SKM-1 treated with dmso at 0.1 percent for 144 hours (cell line): Measurements from ENCODE around the gene ADARB2.
A peak's percentile ranks its signal among the peaks of the same experiment; 100 is the strongest.
"Not testable (repeated sequence)": the region's sequence is repeated elsewhere in the genome, so short reads cannot be mapped to it uniquely, and the experiment has no call there.

Experiments
- DNase-seq: peaks from one replicate; lab custom pipeline; 2025; ENCODE audit not compliant: unreplicated experiment; lab: John Stamatoyannopoulos, UW

The ADARB2 gene

DNA sequence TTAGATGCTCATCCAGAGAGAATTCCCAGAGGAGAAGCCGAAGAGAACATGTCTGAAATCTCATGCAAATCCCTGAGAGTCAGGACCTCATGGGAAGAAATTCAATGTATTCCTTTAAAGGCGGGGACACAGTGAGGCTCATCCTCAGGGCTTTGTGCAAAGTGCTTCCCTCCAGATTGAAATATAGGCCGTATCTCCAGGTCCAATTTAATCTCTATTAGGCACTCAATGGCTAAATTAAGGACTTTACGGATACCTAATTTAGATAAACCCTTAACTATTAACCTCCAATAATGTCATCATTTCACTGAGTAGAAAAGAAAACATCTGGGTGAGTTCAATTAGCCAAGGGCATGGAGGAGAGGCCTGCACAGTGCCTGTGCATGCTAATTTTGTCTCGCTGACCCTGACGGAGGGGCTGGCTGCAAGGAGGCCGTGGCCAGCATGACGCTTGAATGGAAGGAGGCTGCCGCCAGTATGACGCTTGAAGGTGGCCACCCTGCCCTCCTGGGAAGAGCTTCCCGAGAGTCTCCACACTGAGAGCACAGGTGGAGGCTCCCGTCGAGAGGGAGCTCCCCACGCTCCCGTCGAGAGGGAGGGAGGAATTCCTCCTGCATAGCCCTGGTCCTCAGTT lies 287.6 kb downstream of the ADARB2 start:
- no peak for DNase-seq

DNA sequence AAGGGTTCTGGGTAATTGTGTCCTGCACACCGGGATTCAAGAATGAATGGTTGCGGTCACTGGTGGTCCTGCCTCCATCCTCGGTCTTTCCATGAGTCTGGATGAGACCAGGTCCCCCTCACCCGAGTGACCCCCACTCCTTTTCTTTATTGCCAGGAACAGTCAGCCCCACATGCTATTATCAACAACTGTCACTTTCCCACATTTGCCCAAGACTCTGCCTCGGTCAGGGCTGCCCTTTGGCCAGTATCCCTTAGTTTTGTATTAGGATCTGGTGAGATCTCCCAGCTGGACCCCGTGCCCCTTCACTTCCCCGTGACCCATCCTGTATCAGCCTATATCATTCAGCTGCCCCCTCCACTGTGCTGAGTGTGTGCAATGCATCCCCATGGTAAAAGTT lies 288.3 kb downstream of the ADARB2 start:
- no peak for DNase-seq

DNA sequence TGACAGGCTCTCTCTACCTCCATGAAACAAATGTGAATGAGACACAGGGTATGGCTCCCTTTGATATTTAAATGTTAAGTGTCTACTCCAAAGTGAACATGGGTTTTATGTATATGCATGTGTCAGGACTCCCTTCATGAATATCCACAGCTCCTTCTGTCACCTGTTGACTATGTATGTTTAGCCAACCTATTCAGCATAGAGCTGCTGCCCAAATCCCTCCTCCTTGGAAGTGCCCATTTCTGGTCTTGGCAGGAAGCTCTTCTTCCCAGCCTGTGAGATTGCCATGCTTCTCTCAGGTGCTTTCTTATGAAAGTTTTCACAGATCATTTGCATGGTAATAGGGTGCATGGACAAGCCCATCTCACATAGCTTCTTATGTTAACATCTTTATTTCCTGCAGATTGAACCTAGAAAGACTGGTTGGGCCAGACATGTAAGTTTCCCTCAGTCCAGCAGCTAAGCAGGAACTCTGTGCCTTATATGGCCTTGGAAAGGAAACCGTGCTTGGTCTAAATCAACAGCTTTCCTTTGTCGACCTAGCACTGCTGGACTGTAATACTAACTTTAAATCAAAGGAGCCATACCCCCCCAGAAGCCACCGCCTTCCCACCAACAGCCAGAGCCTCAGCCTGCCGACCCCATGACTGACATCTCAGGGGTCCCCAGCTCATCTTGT lies 288.9 kb downstream of the ADARB2 start:
- DNase-seq, result no peak

- DNase-seq, result no peak
These were observed 292.5 kb downstream of the ADARB2 start for GRCh38 chr10:1444826-1445225.

GRCh38 chr10:1440897-1441296 lies 296.4 kb downstream of the ADARB2 start:
- DNase-seq, result no peak

DNA sequence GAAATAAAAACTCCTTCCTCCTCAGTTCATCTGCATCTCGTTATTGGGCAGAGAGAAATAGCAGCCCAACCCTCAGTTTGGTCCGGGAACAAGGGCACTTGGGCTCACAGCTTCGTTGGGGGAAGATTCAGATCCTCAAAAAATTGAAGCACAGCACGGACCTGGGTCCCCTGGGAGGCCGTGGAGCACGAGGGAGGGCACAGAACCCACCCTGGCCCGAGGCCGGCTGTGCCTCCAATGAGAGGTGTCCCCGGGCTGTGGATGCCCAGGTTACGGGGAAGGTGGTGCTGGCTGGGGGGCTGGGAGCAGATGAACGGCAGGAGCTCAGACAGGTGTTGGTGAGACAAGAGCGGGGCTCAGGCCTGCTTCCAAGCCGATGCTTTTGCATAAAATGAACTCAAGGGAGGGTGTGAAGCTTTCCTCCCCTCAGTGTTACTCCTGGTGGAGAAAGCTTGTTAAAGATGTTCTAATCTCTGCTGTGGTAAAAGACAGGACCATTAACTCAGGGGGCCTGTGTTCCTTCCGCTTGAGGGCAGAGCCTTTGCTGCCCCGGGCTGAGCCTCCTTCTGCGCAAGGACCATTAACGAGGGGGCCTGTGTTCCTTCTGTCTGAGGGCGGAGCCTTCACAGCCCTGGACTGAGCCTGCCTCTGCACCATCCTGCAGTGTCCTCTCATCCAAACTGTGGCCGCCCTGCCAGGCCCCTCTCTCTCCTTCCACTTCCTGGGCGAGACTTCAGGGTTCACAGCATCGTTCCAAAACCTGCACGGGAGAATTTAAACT lies 302.2 kb downstream of the ADARB2 start:
- no peak for DNase-seq

- no peak for DNase-seq
These were observed 303.1 kb downstream of the ADARB2 start for GRCh38 chr10:1434202-1434601.

DNA sequence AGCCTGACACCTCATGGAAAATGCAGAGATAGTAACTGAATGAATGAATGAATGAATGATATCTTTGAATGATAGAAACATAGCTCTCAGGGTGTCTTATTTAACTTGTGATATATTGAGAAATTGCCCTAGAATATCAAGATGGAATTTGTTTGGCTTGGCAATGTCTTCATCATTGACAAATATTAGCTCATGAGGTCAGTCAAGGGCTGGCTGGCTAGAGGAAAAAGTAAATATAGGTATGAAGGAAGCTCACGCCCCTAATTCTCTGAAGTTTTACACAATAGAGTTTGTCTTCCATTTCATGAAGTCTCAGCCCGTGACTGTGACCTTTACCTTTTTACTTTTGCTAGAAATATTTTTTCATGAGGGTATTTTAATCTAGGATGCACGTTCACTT lies 305.2 kb downstream of the ADARB2 start:
- DNase-seq, result no peak

GRCh38 chr10:1431229-1431628 lies 306.1 kb downstream of the ADARB2 start:
- no peak for DNase-seq

DNA sequence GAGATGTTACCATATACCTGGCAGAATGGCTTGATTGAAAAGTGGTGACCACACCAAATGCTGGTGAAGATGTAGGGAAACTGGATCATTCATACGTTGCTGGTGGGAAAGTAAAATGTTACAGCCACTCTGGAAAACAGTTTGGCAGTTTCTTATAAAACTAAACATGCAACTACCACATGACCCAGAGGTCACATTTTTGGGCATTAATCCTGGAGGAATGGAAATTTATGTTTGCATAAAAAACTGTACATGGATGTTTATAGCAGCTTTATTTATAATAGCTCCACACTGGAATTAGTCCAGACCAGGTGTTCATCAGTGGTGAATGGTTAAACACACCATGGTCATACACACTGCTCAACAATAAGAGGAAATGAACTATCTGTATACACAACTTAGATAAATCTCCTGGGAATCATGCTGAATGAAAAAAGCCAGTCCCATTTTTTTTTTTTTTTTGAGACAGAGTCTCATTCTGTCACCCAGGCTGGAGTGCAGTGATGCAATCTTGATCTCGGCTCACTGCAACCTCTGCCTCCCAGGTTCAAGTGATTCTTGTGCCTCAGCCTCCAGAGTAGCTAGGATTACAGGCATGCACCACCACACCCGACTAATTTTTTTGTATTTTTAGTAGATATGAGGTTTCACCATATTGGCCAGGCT lies 309.7 kb downstream of the ADARB2 start:
- not testable (repeated sequence) for DNase-seq

GRCh38 chr10:1426786-1427185 lies 310.5 kb downstream of the ADARB2 start:
- DNase-seq, result no peak

- DNase-seq, result no peak
These were observed 311.4 kb downstream of the ADARB2 start for GRCh38 chr10:1425879-1426278.

- no peak for DNase-seq
These were observed 312.7 kb downstream of the ADARB2 start for GRCh38 chr10:1424648-1425047.

GRCh38 chr10:1423676-1424253 lies 313.6 kb downstream of the ADARB2 start:
- no peak for DNase-seq

DNA sequence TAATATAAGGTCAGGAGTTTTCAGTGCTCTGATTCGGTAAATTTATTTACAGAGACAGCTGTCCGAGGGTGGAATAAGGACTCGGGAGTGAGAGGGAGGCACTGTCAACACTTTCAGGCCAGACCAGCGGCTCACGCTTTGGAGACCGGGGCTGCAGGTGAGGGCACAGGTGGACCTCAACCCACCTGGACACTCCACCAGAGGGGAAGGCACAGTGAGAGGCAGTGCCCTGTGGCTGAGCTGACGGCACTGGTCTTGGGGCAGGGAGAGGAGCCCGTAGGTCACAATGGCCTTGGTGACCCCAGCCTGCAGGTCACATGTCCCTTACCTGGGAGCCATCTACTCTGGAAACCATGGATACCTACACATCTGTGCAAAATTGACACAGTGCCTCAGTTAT lies 315.1 kb downstream of the ADARB2 start:
- DNase-seq, result no peak

- DNase-seq, result peak; percentile 9
These were observed 316.5 kb downstream of the ADARB2 start for GRCh38 chr10:1420661-1421362.

GRCh38 chr10:1419796-1420610 lies 317.3 kb downstream of the ADARB2 start:
- no peak for DNase-seq

GRCh38 chr10:1418031-1418550 lies 319.2 kb downstream of the ADARB2 start:
- no peak for DNase-seq

- no peak for DNase-seq
These were observed 319.8 kb downstream of the ADARB2 start for GRCh38 chr10:1417574-1417973.
